Neural progenitor cell (in vitro differentiated cells): ENCODE data around the gene MTHFR. TPM values are rescaled to one million over a fixed set of nuclear protein-coding genes. Genes with fewer than 3 reads are reported as not detected.
A peak's percentile ranks its signal among the peaks of the same experiment; 100 is the strongest.

ENCODE experiments used
- DNase-seq: peaks from one replicate; pipeline ENCODE4 v3.0.0-alpha.2; 2016; ENCODE audit warnings: low spot score
- H2AFZ ChIP-seq: fragments of 200-600 bp; sonication (generic); replicated peaks from 2 replicates; pipeline ENCODE4 v1.6.1; 2016; ENCODE audit warnings: antibody characterized with exemption
- H3F3A ChIP-seq: fragments of 200-600 bp; sonication (generic); 2 replicates; pipeline ENCODE4 v1.6.1; 2016; ENCODE audit warnings: antibody characterized with exemption, low read depth
- H3K27ac ChIP-seq: fragments of 200-600 bp; sonication (generic); 2 replicates; pipeline ENCODE4 v1.5.1; 2016; ENCODE audit warnings: mild to moderate bottlenecking
- H3K27me3 ChIP-seq: fragments of 200-600 bp; sonication (generic); 2 replicates; pipeline ENCODE4 v1.6.1; 2016; ENCODE audit warnings: mild to moderate bottlenecking, moderate library complexity
- H3K36me3 ChIP-seq: fragments of 200-600 bp; sonication (generic); 2 replicates; pipeline ENCODE4 v1.5.1; 2016
- H3K4me1 ChIP-seq: fragments of 200-600 bp; sonication (generic); 2 replicates; pipeline ENCODE4 v1.6.1; 2016; ENCODE audit warnings: mixed run types
- H3K4me2 ChIP-seq: fragments of 200-600 bp; sonication (generic); 2 replicates; pipeline ENCODE4 v1.6.1; 2016
- H3K4me3 ChIP-seq: fragments of 200-600 bp; sonication (generic); 2 replicates; pipeline ENCODE4 v1.5.1; 2016
- H3K79me2 ChIP-seq: fragments of 200-600 bp; sonication (generic); 2 replicates; pipeline ENCODE4 v1.6.1; 2016; ENCODE audit warnings: low read depth
- H3K9ac ChIP-seq: fragments of 200-600 bp; sonication (generic); 2 replicates; pipeline ENCODE4 v1.6.1; 2016
- H3K9me3 ChIP-seq: fragments of 200-600 bp; sonication (generic); 2 replicates; pipeline ENCODE4 v1.5.1; 2016; ENCODE audit warnings: low read depth
- H4K20me1 ChIP-seq: fragments of 200-600 bp; sonication (generic); 2 replicates; pipeline ENCODE4 v1.6.1; 2016; ENCODE audit warnings: low read depth
- H3K27ac Mint-ChIP-seq: 3 replicates; pipeline ENCODE4 v1.8.0; 2021; ENCODE audit warnings: mixed read lengths
- H3K27me3 Mint-ChIP-seq: 2 replicates; pipeline ENCODE4 v1.8.0; 2022; ENCODE audit warnings: low read depth, mild to moderate bottlenecking, inconsistent platforms, moderate library complexity, mixed read lengths; ENCODE audit not compliant: insufficient read depth
- H3K36me3 Mint-ChIP-seq: 3 replicates; pipeline ENCODE4 v1.8.0; 2021; ENCODE audit warnings: mixed read lengths
- H3K4me1 Mint-ChIP-seq: 3 replicates; pipeline ENCODE4 v1.8.0; 2021; ENCODE audit warnings: mixed read lengths
- H3K4me3 Mint-ChIP-seq: 3 replicates; pipeline ENCODE4 v1.8.0; 2021; ENCODE audit warnings: mild to moderate bottlenecking, moderate library complexity, mixed read lengths
- H3K9me3 Mint-ChIP-seq: 3 replicates; pipeline ENCODE4 v1.8.0; 2020; ENCODE audit warnings: mixed read lengths
- EZH2 ChIP-seq: fragments of 200-600 bp; sonication (generic); IDR thresholded peaks from 2 replicates; pipeline ENCODE4 v1.6.1; 2017; ENCODE audit warnings: antibody characterized with exemption, mild to moderate bottlenecking, moderate library complexity
- EZH2phosphoT487 ChIP-seq: fragments of 200-600 bp; sonication (generic); IDR thresholded peaks from 2 replicates; pipeline ENCODE4 v1.6.1; 2017; ENCODE audit warnings: antibody characterized with exemption
- total RNA-seq: library from RNA; depleted of rRNA; stranded (reverse); fragments of >200 nt; gene quantifications from 2 replicates; pipeline ENCODE4 v1.2.3, GENCODE V29; 2015; ENCODE audit warnings: low replicate concordance
- TF ChIP-seq, protein P1 (sequence below): fragments of 200-600 bp; sonication (generic); IDR thresholded peaks from 2 replicates; pipeline ENCODE4 v1.5.1; 2017; ENCODE audit warnings: antibody characterized with exemption, mild to moderate bottlenecking

The MTHFR gene
- total RNA-seq, result 7.0 and 14.3 TPM in 2 replicates

DNA sequence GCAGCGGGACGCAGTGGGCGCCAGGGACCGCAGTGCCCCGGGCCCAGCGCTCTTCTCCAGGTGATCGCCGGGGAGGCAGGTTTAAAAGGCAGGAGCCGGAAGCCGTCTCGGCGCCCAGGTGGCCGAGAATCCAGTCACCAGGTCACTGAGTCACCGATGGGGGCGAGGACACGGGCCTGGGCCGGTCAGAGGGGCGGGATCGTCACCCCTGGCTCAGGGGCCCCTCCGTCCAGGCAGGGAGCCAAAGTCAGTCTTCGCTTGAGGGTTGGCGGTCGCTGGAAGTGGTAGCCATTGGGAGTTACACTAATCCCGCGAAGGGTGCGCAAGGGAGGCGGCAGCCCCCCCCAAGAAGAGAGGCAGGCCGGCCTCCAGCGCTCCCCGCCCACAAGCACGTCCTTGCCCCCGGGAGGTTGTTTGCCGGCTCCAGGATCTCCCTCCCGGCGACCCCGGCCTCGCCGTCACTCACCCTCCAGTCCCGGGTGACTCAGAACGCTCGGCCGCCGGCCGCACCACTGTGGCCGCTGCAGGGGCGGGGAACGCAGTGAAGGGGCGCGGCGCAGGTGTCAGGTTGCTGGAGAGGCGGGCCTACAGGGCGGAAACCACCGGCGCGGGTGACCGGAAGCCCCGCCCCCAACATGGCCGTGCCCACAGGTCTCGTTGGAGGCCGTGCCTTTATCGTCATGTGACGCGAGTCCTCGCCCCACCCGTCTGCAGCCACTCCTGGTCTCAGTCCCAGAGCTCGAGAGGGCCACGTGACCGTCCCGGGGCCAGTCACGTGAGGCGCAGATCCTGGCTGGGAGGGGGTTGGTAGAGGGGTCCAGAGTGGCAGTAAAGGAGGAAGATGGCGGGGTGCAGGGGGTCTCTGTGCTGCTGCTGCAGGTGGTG lies at the start of gene MTHFR, which contains the start of gene CLCN6:
Gene MTHFR, minus strand, starts transcription at position 543 of the 885 bp plus-strand sequence. CDS start 2,848 bp downstream, outside the sequence.
Gene CLCN6, plus strand, starts transcription at position 770 of the 885 bp plus-strand sequence. Its CDS starts 72 bp downstream, at position 842.
- Histone ChIP-seq H4K20me1 (peaks cover 32% of the 10 kb centered on the region), H3K27me3 (no peaks in the 10 kb centered on the region), H3K79me2 (peaks cover 53% of the 10 kb centered on the region), H3K9me3 (no peaks in the 10 kb centered on the region), H3K36me3 (peaks cover 5% of the 10 kb centered on the region), H3K4me1 (peaks cover 40% of the 10 kb centered on the region), H2AFZ (peak within 1 kb of the TSS; percentile 85), H3K4me3 (peak within 1 kb of the TSS; percentile 78), H3F3A (peaks cover 38% of the 10 kb centered on the region), H3K27ac (peak within 1 kb of the TSS; percentile 87), H3K9ac (peak within 1 kb of the TSS; percentile 74), H3K4me2 (peak within 1 kb of the TSS; percentile 98)
- DNase-seq, result peak; percentile 100
- H3K27ac Mint-ChIP-seq, result peak within 1 kb of the TSS; percentile 90
- H3K4me1 Mint-ChIP-seq, result peaks cover 60% of the 10 kb centered on the region
- TF ChIP-seq EZH2phosphoT487, result no peak
- peaks cover 10% of the 10 kb centered on the region for H3K36me3 Mint-ChIP-seq
- no peaks in the 10 kb centered on the region for H3K9me3 Mint-ChIP-seq
- H3K4me3 Mint-ChIP-seq, result peak within 1 kb of the TSS; percentile 96
- peaks cover 2% of the 10 kb centered on the region for H3K27me3 Mint-ChIP-seq

DNA sequence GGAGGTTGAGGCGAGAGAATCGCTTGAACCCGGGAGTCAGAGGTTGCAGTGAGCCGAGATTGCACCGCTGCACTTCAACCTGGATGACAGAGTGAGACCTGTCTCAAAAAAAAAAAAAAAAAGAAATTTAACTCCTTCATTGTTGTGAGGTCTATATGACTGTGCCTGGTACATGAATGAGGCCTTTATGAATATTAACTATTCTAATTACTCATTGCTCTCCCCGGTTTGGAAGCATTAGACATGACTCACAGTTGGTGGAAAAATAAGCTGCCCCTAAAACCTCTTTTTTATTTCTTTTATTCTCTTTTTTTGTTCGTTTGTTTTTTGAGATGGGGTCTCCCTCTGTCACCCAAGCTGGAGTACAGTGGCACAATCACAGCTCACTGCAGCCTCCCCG lies 49.7 kb upstream of the MTHFR start:
- Histone ChIP-seq H3K27ac (no peak overlapping the region), H4K20me1 (peaks cover 20% of the 10 kb centered on the region), H3F3A (no peaks in the 10 kb centered on the region), H3K4me3 (no peak overlapping the region), H2AFZ (no peak overlapping the region), H3K36me3 (no peaks in the 10 kb centered on the region), H3K4me1 (no peaks in the 10 kb centered on the region), H3K79me2 (no peaks in the 10 kb centered on the region), H3K9ac (no peak overlapping the region), H3K9me3 (no peaks in the 10 kb centered on the region), H3K4me2 (no peak overlapping the region), H3K27me3 (peaks cover 43% of the 10 kb centered on the region)
- Mint-ChIP-seq H3K9me3 (no peaks in the 10 kb centered on the region), H3K27ac (no peak overlapping the region), H3K4me3 (no peak overlapping the region), H3K4me1 (peaks cover 3% of the 10 kb centered on the region), H3K27me3 (peaks cover 26% of the 10 kb centered on the region), H3K36me3 (no peaks in the 10 kb centered on the region)
- no peak for DNase-seq
- TF ChIP-seq EZH2 (no peak), EZH2phosphoT487 (no peak)

DNA sequence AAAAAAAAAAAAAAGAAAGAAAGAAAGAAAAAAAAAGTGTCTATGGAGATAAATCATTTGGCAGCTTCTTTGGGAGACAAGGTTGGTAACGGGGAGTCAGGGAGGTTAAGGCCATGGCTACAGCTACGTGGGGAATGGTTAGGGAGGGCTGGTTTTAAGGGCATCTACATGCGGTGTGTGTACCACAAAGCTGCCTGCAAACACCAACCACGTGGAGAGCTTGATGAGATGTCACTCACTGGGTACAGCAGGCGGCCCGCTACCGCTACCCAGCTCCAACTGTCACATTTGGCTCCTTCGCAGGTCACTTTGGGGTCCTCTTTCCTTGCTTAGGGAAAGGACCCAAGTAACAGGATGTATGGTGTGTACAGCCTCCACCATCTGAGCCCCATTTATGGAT lies 48.8 kb upstream of the MTHFR start:
- Histone ChIP-seq H3K79me2 (no peaks in the 10 kb centered on the region), H3K9me3 (no peaks in the 10 kb centered on the region), H4K20me1 (peaks cover 17% of the 10 kb centered on the region), H3K4me1 (no peaks in the 10 kb centered on the region), H3K36me3 (no peaks in the 10 kb centered on the region), H3K4me2 (no peak overlapping the region), H3F3A (no peaks in the 10 kb centered on the region), H2AFZ (no peak overlapping the region), H3K27ac (no peak overlapping the region), H3K9ac (no peak overlapping the region), H3K4me3 (no peak overlapping the region), H3K27me3 (peaks cover 34% of the 10 kb centered on the region)
- Mint-ChIP-seq H3K27me3 (peaks cover 22% of the 10 kb centered on the region), H3K9me3 (no peaks in the 10 kb centered on the region), H3K4me1 (peaks cover 3% of the 10 kb centered on the region), H3K4me3 (no peak overlapping the region), H3K27ac (no peak overlapping the region), H3K36me3 (no peaks in the 10 kb centered on the region)
- TF ChIP-seq EZH2 (no peak), EZH2phosphoT487 (no peak)
- TF ChIP-seq, protein P1, sequence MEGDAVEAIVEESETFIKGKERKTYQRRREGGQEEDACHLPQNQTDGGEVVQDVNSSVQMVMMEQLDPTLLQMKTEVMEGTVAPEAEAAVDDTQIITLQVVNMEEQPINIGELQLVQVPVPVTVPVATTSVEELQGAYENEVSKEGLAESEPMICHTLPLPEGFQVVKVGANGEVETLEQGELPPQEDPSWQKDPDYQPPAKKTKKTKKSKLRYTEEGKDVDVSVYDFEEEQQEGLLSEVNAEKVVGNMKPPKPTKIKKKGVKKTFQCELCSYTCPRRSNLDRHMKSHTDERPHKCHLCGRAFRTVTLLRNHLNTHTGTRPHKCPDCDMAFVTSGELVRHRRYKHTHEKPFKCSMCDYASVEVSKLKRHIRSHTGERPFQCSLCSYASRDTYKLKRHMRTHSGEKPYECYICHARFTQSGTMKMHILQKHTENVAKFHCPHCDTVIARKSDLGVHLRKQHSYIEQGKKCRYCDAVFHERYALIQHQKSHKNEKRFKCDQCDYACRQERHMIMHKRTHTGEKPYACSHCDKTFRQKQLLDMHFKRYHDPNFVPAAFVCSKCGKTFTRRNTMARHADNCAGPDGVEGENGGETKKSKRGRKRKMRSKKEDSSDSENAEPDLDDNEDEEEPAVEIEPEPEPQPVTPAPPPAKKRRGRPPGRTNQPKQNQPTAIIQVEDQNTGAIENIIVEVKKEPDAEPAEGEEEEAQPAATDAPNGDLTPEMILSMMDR, result no peak
- no peak for DNase-seq

DNA sequence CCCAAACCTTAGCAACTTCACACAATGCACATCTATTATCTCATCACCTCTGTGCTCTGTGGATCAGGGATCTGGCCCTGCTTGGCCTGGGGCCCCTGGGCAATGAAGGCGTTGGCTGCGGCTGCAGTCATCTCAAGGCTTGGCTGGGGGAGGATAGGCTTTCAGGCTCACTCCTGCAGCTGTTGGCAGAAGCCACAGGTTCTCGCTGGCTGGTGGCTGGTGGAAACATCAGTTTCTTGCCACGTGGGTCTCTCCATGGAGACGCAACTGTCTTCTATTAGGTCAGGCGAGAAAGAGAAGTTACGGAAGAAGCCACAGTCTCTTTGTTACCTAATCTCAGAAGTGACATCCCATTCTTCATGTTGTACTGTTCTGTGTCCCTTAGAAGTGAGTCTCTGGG lies 45.4 kb upstream of the MTHFR start:
- Mint-ChIP-seq H3K27me3 (peaks cover 8% of the 10 kb centered on the region), H3K36me3 (no peaks in the 10 kb centered on the region), H3K4me1 (no peaks in the 10 kb centered on the region), H3K27ac (no peak overlapping the region), H3K4me3 (no peak overlapping the region), H3K9me3 (no peaks in the 10 kb centered on the region)
- no peaks in the 10 kb centered on the region for H3K36me3 ChIP-seq
- TF ChIP-seq EZH2 (no peak), EZH2phosphoT487 (no peak)
- TF ChIP-seq, protein P1, result no peak
- peaks cover 10% of the 10 kb centered on the region for H4K20me1 ChIP-seq
- H3K9ac ChIP-seq, result no peak overlapping the region
- no peak overlapping the region for H3K4me3 ChIP-seq
- no peaks in the 10 kb centered on the region for H3K9me3 ChIP-seq
- no peak overlapping the region for H2AFZ ChIP-seq
- no peaks in the 10 kb centered on the region for H3K4me1 ChIP-seq
- DNase-seq, result no peak
- H3K79me2 ChIP-seq, result no peaks in the 10 kb centered on the region
- no peak overlapping the region for H3K27ac ChIP-seq
- H3K4me2 ChIP-seq, result no peak overlapping the region
- H3K27me3 ChIP-seq, result peaks cover under 1% of the 10 kb centered on the region
- H3F3A ChIP-seq, result no peaks in the 10 kb centered on the region
